HepG2 (cell line): ENCODE measurements around the gene NACC2. TPM values are rescaled to one million over a fixed set of nuclear protein-coding genes. Genes with fewer than 3 reads are reported as not detected.

Experiments used
- AKAP8 ChIP-seq: sonication (generic); formaldehyde crosslinking; IDR thresholded peaks from 2 replicates; pipeline ENCODE4 v1.5.1; 2020; ENCODE audit warnings: mild to moderate bottlenecking, missing genetic modification reagents
- ARNT2 ChIP-seq: sonication (generic); formaldehyde crosslinking; IDR thresholded peaks from 2 replicates; pipeline ENCODE4 v1.8.0; 2022; ENCODE audit warnings: mild to moderate bottlenecking, low read depth, missing genetic modification reagents, moderate library complexity
- GATA4 ChIP-seq: sonication (generic); IDR thresholded peaks from 2 replicates; pipeline ENCODE4 v1.6.1; 2016; ENCODE audit warnings: antibody characterized with exemption, low read depth, borderline replicate concordance
- HNRNPK ChIP-seq: fragments of 200-400 bp; formaldehyde crosslinking; IDR thresholded peaks from 2 replicates; pipeline ENCODE4 v1.6.1; 2018; ENCODE audit warnings: low read length, low read depth, moderate library complexity, mild to moderate bottlenecking; ENCODE audit not compliant: poor library complexity, severe bottlenecking
- HOXA9 ChIP-seq: sonication (generic); formaldehyde crosslinking; IDR thresholded peaks from 2 replicates; pipeline ENCODE4 v1.8.1; 2022; ENCODE audit warnings: missing genetic modification reagents, mild to moderate bottlenecking, moderate library complexity, borderline replicate concordance
- KLF12 ChIP-seq: sonication (generic); formaldehyde crosslinking; IDR thresholded peaks from 2 replicates; pipeline ENCODE4 v1.4.0; 2020; ENCODE audit warnings: missing genetic modification reagents, borderline replicate concordance
- MAZ ChIP-seq, 2 experiments: sonication (generic) in 1 of 2; formaldehyde crosslinking in 1 of 2; IDR thresholded peaks; 2 replicates each; pipeline versions ENCODE4 v1.5.0 to v1.6.1; 2012 to 2020; ENCODE audit warnings: low read depth in 2 of 2, mild to moderate bottlenecking in 2 of 2, borderline replicate concordance in 1 of 2, improper control_type of control experiment in 1 of 2, low read length in 1 of 2, missing genetic modification reagents in 1 of 2, moderate library complexity in 1 of 2
- MED1 ChIP-seq: sonication (generic); formaldehyde crosslinking; IDR thresholded peaks from 2 replicates; pipeline ENCODE4 v1.4.0; 2020; ENCODE audit warnings: missing genetic modification reagents
- NR1H2 ChIP-seq: sonication (generic); formaldehyde crosslinking; IDR thresholded peaks from 2 replicates; pipeline ENCODE4 v1.8.1; 2022; ENCODE audit warnings: low read depth, missing genetic modification reagents, borderline replicate concordance
- PAXIP1 ChIP-seq: sonication (generic); formaldehyde crosslinking; conservative IDR thresholded peaks from 2 replicates; pipeline ENCODE4 v1.4.0; 2020; ENCODE audit warnings: mild to moderate bottlenecking, missing genetic modification reagents, moderate library complexity
- XBP1 ChIP-seq: sonication (generic); formaldehyde crosslinking; IDR thresholded peaks from 2 replicates; pipeline ENCODE4 v1.5.0; 2020; ENCODE audit warnings: missing genetic modification reagents
- ZNF136 ChIP-seq: sonication (generic); formaldehyde crosslinking; IDR thresholded peaks from 2 replicates; pipeline ENCODE4 v1.8.1; 2022; ENCODE audit warnings: low read depth, mild to moderate bottlenecking, moderate library complexity, missing genetic modification reagents
- ZNF225 ChIP-seq: sonication (generic); formaldehyde crosslinking; IDR thresholded peaks from 2 replicates; pipeline ENCODE4 v1.4.0; 2020; ENCODE audit warnings: mild to moderate bottlenecking, missing genetic modification reagents
- ZNF274 ChIP-seq: sonication (generic); formaldehyde crosslinking; IDR thresholded peaks from 2 replicates; pipeline ENCODE4 v1.5.1; 2020; ENCODE audit warnings: mild to moderate bottlenecking, missing genetic modification reagents
- ZNF44 ChIP-seq: sonication (generic); formaldehyde crosslinking; IDR thresholded peaks from 2 replicates; pipeline ENCODE4 v1.5.1; 2020; ENCODE audit warnings: mild to moderate bottlenecking, missing genetic modification reagents
- ZNF460 ChIP-seq: sonication (generic); formaldehyde crosslinking; IDR thresholded peaks from 2 replicates; pipeline ENCODE4 v1.5.1; 2020; ENCODE audit warnings: missing genetic modification reagents, mild to moderate bottlenecking, borderline replicate concordance
- ZNF530 ChIP-seq: sonication (generic); formaldehyde crosslinking; IDR thresholded peaks from 2 replicates; pipeline ENCODE4 v1.5.0; 2020; ENCODE audit warnings: low read depth, mild to moderate bottlenecking, missing genetic modification reagents
- ZNF652 ChIP-seq: IDR thresholded peaks from 2 replicates; pipeline ENCODE4 v1.6.1; 2016; ENCODE audit warnings: low read depth, borderline replicate concordance
- ZNF768 ChIP-seq: sonication (generic); formaldehyde crosslinking; IDR thresholded peaks from 2 replicates; pipeline ENCODE4 v1.4.0; 2020; ENCODE audit warnings: missing genetic modification reagents
- ZNF883 ChIP-seq: sonication (generic); formaldehyde crosslinking; IDR thresholded peaks from 2 replicates; pipeline ENCODE4 v1.5.1; 2020; ENCODE audit warnings: mild to moderate bottlenecking, missing genetic modification reagents; ENCODE audit errors: not compliant biosample characterization
- ZSCAN30 ChIP-seq: sonication (generic); formaldehyde crosslinking; IDR thresholded peaks from 2 replicates; pipeline ENCODE4 v1.5.0; 2020; ENCODE audit warnings: mild to moderate bottlenecking, missing genetic modification reagents
- polyA plus RNA-seq, 8 experiments: library from polyadenylated mRNA; depleted of rRNA in 3 of 8; stranded (reverse) in 7 of 8; unstranded in 1 of 8; fragments of >200 nt; fragmentation: Illumina TruSeq in 4 of 8; extraction: Trizol in 4 of 8; gene quantifications; 2 replicates each; pipeline versions ENCODE4 v1.2.1 to v1.2.3, GENCODE V29; 2011 to 2016; ENCODE audit warnings: low read depth in 4 of 8, missing spikeins in 1 of 8, mixed read lengths in 1 of 8; ENCODE audit not compliant: insufficient read depth in 1 of 8
- total RNA-seq, 5 experiments: library from RNA; depleted of rRNA; stranded (reverse); fragments of >200 nt; fragmentation: Illumina TruSeq; extraction: Trizol; gene quantifications; 2 replicates each; pipeline ENCODE4 v1.2.3, GENCODE V29; 2016; ENCODE audit warnings: low read depth in 1 of 5
- TF ChIP-seq, protein P1 (sequence below): sonication (generic); formaldehyde crosslinking; IDR thresholded peaks from 2 replicates; pipeline ENCODE4 v1.4.0; 2020; ENCODE audit warnings: mild to moderate bottlenecking, missing genetic modification reagents

NACC2 gene
- total and polyA plus RNA-seq, 2 of the 13 experiments (the other 11 are each of a cell fraction or from before 2014, with no cell fraction given): 5.9 to 12.3 TPM

DNA sequence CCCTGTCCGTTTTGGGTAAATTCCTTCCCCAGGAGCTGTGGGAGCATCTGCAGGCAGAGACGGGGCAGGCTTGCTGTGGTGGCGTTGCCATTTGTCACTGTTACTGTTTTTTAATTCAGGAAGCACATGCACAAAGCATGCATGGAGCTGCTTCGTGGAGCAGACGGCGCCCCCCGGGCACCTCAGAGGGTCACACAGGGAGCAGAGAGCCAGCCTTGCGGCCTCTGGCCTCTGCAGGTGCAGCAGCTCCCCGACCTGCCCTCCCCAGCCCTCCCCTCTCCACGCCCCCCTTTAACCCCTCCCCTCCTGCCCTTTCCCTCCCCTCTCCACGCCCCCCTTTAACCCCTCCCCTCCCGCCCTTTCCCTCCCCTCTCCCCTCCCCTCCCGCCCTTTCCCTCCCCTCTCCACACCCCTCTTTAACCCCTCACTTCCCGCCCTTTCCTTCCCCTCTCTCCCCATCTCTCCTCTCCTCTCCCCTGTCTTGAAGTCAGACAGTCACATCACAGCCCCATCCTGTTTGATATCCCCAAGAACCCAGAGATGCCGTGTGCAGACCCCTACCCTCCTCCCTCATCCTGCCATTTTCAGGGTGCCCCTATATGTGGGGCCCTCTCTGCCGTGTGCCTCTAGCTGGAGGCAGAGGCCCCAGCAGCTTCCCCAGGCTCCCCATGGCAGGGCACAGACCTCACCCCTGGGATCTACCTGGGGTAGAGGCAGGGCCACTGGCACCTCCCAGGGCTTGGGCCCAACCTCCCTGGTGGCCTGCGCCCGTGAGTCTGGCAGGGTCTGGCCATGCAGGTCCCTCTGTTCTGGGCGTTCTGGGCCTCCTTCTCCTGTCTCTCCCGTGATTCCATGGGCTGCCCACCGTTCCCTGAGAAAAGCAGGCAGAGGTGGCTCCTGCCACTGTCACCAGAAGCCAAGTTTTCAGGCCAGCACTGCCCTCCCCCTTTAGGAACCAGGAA is 104.3 kb downstream of the NACC2 start (continued):
- TF ChIP-seq ZNF274 (CRISPR knock-in tag): peak; percentile 84; the same call in 1 of the 2 replicates
- TF ChIP-seq ZNF460 (CRISPR knock-in tag): no peak
- TF ChIP-seq KLF12 (CRISPR knock-in tag): no peak
- no peak for TF ChIP-seq ZNF136 (CRISPR knock-in tag)
- peak; percentile 93 for TF ChIP-seq ZNF652 (CRISPR knock-in tag)
- peak; percentile 49; the same call in 1 of the 2 replicates for TF ChIP-seq MAZ (IDR thresholded peaks at IDR 0.05; ENCODE audit: borderline replicate concordance, low read depth, low read length)
- 0 out of 2 replicates have a peak, but pooled peaks have one; percentile 39 for TF ChIP-seq MAZ (CRISPR knock-in tag; IDR thresholded peaks at IDR 0.05; ENCODE audit: low read depth)
- TF ChIP-seq ZNF44: 0 out of 2 replicates have a peak, but pooled peaks have one; percentile 34
- TF ChIP-seq ZNF225 (CRISPR knock-in tag): no peak
- no peak for TF ChIP-seq ARNT2 (CRISPR knock-in tag)
- TF ChIP-seq PAXIP1 (CRISPR knock-in tag): no peak
- peak; percentile 92 for TF ChIP-seq HNRNPK
- TF ChIP-seq NR1H2 (CRISPR knock-in tag): no peak
- no peak for TF ChIP-seq HOXA9 (CRISPR knock-in tag)
- no peak for TF ChIP-seq AKAP8 (CRISPR knock-in tag)
- TF ChIP-seq GATA4: no peak
- no peak for TF ChIP-seq ZSCAN30
- TF ChIP-seq ZNF883 (CRISPR knock-in tag): peak; percentile 25
- TF ChIP-seq, protein P1, sequence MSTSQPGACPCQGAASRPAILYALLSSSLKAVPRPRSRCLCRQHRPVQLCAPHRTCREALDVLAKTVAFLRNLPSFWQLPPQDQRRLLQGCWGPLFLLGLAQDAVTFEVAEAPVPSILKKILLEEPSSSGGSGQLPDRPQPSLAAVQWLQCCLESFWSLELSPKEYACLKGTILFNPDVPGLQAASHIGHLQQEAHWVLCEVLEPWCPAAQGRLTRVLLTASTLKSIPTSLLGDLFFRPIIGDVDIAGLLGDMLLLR (CRISPR knock-in tag): no peak
- TF ChIP-seq MED1 (CRISPR knock-in tag): 0 out of 2 replicates have a peak, but pooled peaks have one; percentile 15
- no peak for TF ChIP-seq ZNF530 (CRISPR knock-in tag)
- 0 out of 2 replicates have a peak, but pooled peaks have one; percentile 40 for TF ChIP-seq ZNF768 (CRISPR knock-in tag)
- TF ChIP-seq XBP1 (CRISPR knock-in tag): no peak
